ENCODE data around the gene GPR27. TPM values are rescaled to one million over a fixed set of nuclear protein-coding genes. Genes with fewer than 3 reads are reported as not detected.
A peak's percentile ranks its signal among the peaks of the same experiment; 100 is the strongest.

Gene GPR27
- total RNA-seq = 6.1 and 6.7 TPM in 2 replicates
- long read RNA-seq = 0 reads

DNA sequence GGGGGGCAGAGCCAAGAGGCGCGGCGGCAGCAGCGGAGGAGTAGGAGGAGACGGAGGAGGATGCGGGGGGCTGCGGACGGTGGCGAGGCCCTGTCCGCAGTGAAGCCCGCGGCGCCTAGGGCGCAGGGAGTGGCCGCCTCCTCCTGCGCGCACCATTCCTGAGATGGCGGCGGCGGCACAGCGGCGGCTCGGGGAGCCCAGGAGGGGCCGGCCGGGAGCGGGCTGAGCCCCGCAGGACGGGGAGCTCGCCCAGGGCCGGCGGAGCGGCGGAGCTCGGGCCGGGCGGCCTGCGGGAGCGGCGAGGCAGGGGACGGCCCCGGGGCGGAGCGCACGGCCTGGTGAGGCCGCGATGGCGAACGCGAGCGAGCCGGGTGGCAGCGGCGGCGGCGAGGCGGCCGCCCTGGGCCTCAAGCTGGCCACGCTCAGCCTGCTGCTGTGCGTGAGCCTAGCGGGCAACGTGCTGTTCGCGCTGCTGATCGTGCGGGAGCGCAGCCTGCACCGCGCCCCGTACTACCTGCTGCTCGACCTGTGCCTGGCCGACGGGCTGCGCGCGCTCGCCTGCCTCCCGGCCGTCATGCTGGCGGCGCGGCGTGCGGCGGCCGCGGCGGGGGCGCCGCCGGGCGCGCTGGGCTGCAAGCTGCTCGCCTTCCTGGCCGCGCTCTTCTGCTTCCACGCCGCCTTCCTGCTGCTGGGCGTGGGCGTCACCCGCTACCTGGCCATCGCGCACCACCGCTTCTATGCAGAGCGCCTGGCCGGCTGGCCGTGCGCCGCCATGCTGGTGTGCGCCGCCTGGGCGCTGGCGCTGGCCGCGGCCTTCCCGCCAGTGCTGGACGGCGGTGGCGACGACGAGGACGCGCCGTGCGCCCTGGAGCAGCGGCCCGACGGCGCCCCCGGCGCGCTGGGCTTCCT is at the start of gene GPR27:
Gene GPR27 (plus strand): TSS at position 155 of the 909 bp plus-strand sequence. CDS start 195 bp downstream, at position 350.
- H3K27me3 Mint-ChIP-seq = peaks cover 76% of the 10 kb centered on the region
- TF ChIP-seq CTCF (IDR thresholded peaks at IDR 0.05; ENCODE audit: unreplicated experiment) = no peak

DNA sequence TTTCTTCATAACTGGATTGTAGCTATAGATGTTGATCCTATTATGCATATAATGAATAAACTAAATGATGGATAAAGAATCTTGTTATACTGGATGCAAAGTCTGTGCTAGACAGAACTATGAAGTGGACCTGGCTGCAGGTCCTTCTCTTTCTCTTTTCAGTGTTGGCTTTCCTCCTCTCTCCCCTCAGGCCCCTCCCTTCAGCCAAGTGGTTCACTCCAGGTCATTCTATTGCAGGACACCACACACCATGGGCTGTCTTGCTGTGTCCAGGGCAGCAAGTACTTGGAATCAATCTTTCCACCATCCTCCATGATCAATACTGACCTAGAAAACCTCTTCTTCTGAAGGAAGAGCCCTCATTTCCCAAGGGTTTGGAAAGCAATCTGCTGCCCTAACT is 48.7 kb upstream of the GPR27 start:
- Mint-ChIP-seq H3K4me1 (ENCODE audit: low read depth) (peaks cover 8% of the 10 kb centered on the region), H3K4me3 (ENCODE audit: low read depth) (no peak overlapping the region), H3K36me3 (ENCODE audit: insufficient read depth) (peaks cover 3% of the 10 kb centered on the region), H3K27me3 (no peaks in the 10 kb centered on the region), H3K9me3 (ENCODE audit: low read depth) (no peaks in the 10 kb centered on the region), H3K27ac (no peak overlapping the region)
- DNase-seq (ENCODE audit: low spot score, unreplicated experiment) = no peak
- TF ChIP-seq CTCF (IDR thresholded peaks at IDR 0.05; ENCODE audit: unreplicated experiment) = no peak

More for the DNA sequence above, at the start of gene GPR27:
- peak; percentile 20 for DNase-seq (ENCODE audit: low spot score, unreplicated experiment)
- peak within 1 kb of the TSS; percentile 74 for H3K4me3 Mint-ChIP-seq (ENCODE audit: low read depth)
- no peaks in the 10 kb centered on the region for H3K36me3 Mint-ChIP-seq (ENCODE audit: insufficient read depth)
- no peaks in the 10 kb centered on the region for H3K4me1 Mint-ChIP-seq (ENCODE audit: low read depth)
- no peak within 1 kb of the TSS for H3K27ac Mint-ChIP-seq
- no peaks in the 10 kb centered on the region for H3K9me3 Mint-ChIP-seq (ENCODE audit: low read depth)

- Mint-ChIP-seq H3K36me3 (ENCODE audit: insufficient read depth) (peaks cover 3% of the 10 kb centered on the region), H3K4me1 (ENCODE audit: low read depth) (peaks cover 8% of the 10 kb centered on the region), H3K9me3 (ENCODE audit: low read depth) (no peaks in the 10 kb centered on the region), H3K27me3 (no peaks in the 10 kb centered on the region), H3K27ac (no peak overlapping the region), H3K4me3 (ENCODE audit: low read depth) (no peak overlapping the region)
- DNase-seq (ENCODE audit: low spot score, unreplicated experiment) = no peak
- no peak for TF ChIP-seq CTCF (IDR thresholded peaks at IDR 0.05; ENCODE audit: unreplicated experiment)
Observed at GRCh38 chr3:71705681-71706080, 48.0 kb upstream of the GPR27 start.

GRCh38 chr3:71707595-71707994 is 46.1 kb upstream of the GPR27 start:
- Mint-ChIP-seq H3K4me1 (ENCODE audit: low read depth) (peaks cover 6% of the 10 kb centered on the region), H3K9me3 (ENCODE audit: low read depth) (no peaks in the 10 kb centered on the region), H3K27me3 (no peaks in the 10 kb centered on the region), H3K4me3 (ENCODE audit: low read depth) (no peak overlapping the region), H3K27ac (peak overlapping the region; percentile 13), H3K36me3 (ENCODE audit: insufficient read depth) (peaks cover 3% of the 10 kb centered on the region)
- no peak for TF ChIP-seq CTCF (IDR thresholded peaks at IDR 0.05; ENCODE audit: unreplicated experiment)
- no peak for DNase-seq (ENCODE audit: low spot score, unreplicated experiment)

DNA sequence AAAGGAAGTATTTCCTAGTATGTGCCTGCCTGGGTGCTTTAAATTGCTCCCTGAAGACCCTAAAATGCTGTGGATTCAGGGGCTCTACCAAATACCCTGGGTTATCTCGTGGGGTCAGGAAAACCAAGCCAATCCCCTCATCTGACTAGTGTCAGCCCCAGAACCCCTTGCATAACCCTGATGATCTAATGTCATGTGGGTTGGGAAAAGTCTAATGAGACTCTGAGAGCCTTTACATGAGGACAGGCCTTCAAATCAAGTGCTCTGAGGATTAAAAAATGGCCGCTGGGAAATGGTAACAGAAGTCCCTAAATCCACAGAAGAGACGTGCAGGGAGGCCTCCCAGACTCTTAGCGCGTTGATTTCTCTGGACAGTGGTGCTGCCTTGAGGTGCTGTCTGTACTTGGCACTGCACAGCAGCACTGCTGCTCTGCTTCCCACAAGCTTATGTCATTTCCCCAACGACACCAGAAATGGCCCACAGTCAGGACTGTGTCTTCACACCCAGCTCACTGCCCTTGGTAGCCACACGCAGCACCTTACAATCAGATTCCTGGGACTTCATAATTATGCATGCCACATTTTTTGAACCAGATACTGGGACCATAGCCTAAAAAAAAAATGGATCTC is 45.1 kb upstream of the GPR27 start:
- DNase-seq (ENCODE audit: low spot score, unreplicated experiment) = no peak
- H3K36me3 Mint-ChIP-seq (ENCODE audit: insufficient read depth) = peaks cover 3% of the 10 kb centered on the region
- H3K4me1 Mint-ChIP-seq (ENCODE audit: low read depth) = peaks cover 6% of the 10 kb centered on the region
- no peaks in the 10 kb centered on the region for H3K9me3 Mint-ChIP-seq (ENCODE audit: low read depth)
- H3K27me3 Mint-ChIP-seq = no peaks in the 10 kb centered on the region
- no peak for TF ChIP-seq CTCF (IDR thresholded peaks at IDR 0.05; ENCODE audit: unreplicated experiment)
- no peak overlapping the region for H3K27ac Mint-ChIP-seq
- H3K4me3 Mint-ChIP-seq (ENCODE audit: low read depth) = no peak overlapping the region

All from progenitor cell of endocrine pancreas (in vitro differentiated cells).